HEK293 (cell line): Measurements from ENCODE around the gene SAMHD1.

ENCODE experiments used
- CTCF ChIP-seq: fragments of 450-650 bp; formaldehyde crosslinking; IDR thresholded peaks from 2 replicates; pipeline ENCODE4 v1.5.1; 2016; ENCODE audit warnings: missing biosample characterization, missing genetic modification characterization
- ZNF221 ChIP-seq: fragments of 450-650 bp; formaldehyde crosslinking; IDR thresholded peaks from 2 replicates; pipeline ENCODE4 v1.5.1; 2017; ENCODE audit warnings: missing biosample characterization, missing genetic modification characterization, borderline replicate concordance
- ZNF549 ChIP-seq: fragments of 450-650 bp; IDR thresholded peaks from 2 replicates; pipeline ENCODE4 v1.5.1; 2018; ENCODE audit warnings: missing biosample characterization, missing genetic modification characterization, mild to moderate bottlenecking, inconsistent platforms, moderate library complexity
- ZNF660 ChIP-seq: fragments of 450-650 bp; IDR thresholded peaks from 2 replicates; pipeline ENCODE4 v1.5.1; 2018; ENCODE audit warnings: missing biosample characterization, mild to moderate bottlenecking, missing genetic modification characterization

- TF ChIP-seq ZNF660 (tag by site-specific recombination) (no peak), CTCF (no peak), ZNF221 (tag by site-specific recombination) (no peak), ZNF549 (no peak)
Observed at GRCh38 chr20:36975099-36975818, 23.8 kb upstream of the SAMHD1 start.
